Mesodermal cell (in vitro differentiated cells): ENCODE data around the gene BTN3A1. TPM values are rescaled to one million over a fixed set of nuclear protein-coding genes. Genes with fewer than 3 reads are reported as not detected.
"Not testable (repeated sequence)": the region's sequence is repeated elsewhere in the genome, so short reads cannot be mapped to it uniquely, and the experiment has no call there.

Experiments
- H3K27ac ChIP-seq: 2 replicates; pipeline ENCODE4 v1.7.0; 2013; ENCODE audit warnings: mild to moderate bottlenecking, low read depth, low read length, moderate library complexity; ENCODE audit not compliant: severe bottlenecking
- H3K36me3 ChIP-seq: 2 replicates; pipeline ENCODE4 v1.7.1; 2013; ENCODE audit warnings: mild to moderate bottlenecking, low read length, moderate library complexity; ENCODE audit not compliant: control insufficient read depth, insufficient read depth
- H3K4me1 ChIP-seq: one replicate; pipeline ENCODE4 v1.7.1; 2013; ENCODE audit warnings: mild to moderate bottlenecking, low read length; ENCODE audit not compliant: insufficient read depth, control insufficient read depth, poor library complexity, severe bottlenecking
- H3K4me3 ChIP-seq: 2 replicates; pipeline ENCODE4 v1.7.0; 2013; ENCODE audit warnings: low read length, control low read depth, mild to moderate bottlenecking; ENCODE audit not compliant: insufficient read depth, poor library complexity, severe bottlenecking; ENCODE audit errors: extremely low read depth
- H3K9me3 ChIP-seq: 2 replicates; pipeline ENCODE4 v1.7.1; 2013; ENCODE audit warnings: mild to moderate bottlenecking, low read length, moderate library complexity; ENCODE audit not compliant: control insufficient read depth
- WGBS, 2 experiments: methylation state at CpG; one replicate each; pipeline ENCODE4 v1.1.5; 2013; ENCODE audit warnings: missing lambda C conversion rate in 2 of 2; ENCODE audit not compliant: insufficient coverage in 2 of 2; 5-methylcytosine and 5-hydroxymethylcytosine counted together
- polyA plus RNA-seq, 2 experiments: library from polyadenylated mRNA; stranded (reverse); fragments of 50-300 nt; gene quantifications; one replicate each; pipeline ENCODE4 v1.2.3, GENCODE V29; 2013

BTN3A1 gene
- 3.2 TPM for polyA plus RNA-seq (2013, experiment 1 of 2)
- 2.6 TPM for polyA plus RNA-seq (2013, experiment 2 of 2)

GRCh38 chr6:26401987-26402658, at the start of gene BTN3A1:
Gene BTN3A1, plus strand, starts transcription at chr6:26402275. Its CDS starts 3,289 bp downstream, at chr6:26405564.
- no peak within 1 kb of the TSS for H3K27ac ChIP-seq
- peak within 1 kb of the TSS; percentile 24 for H3K4me3 ChIP-seq
- no peaks in the 10 kb centered on the region for H3K9me3 ChIP-seq
- no peaks in the 10 kb centered on the region for H3K36me3 ChIP-seq
- WGBS, 2 experiments = 18 to 21% methylated on average over 5 to 6 of the region's 9 CpGs
- no peaks in the 10 kb centered on the region for H3K4me1 ChIP-seq

- peak overlapping the region; percentile 57 for H3K27ac ChIP-seq
- WGBS, 2 experiments = 79 to 95% methylated on average over 2 to 6 of the region's 7 CpGs
- peaks cover 25% of the 10 kb centered on the region for H3K4me1 ChIP-seq
- no peaks in the 10 kb centered on the region for H3K9me3 ChIP-seq
- no peaks in the 10 kb centered on the region for H3K36me3 ChIP-seq
- H3K4me3 ChIP-seq = no peak overlapping the region
Measured at GRCh38 chr6:26352315-26352714, 49.8 kb upstream of the BTN3A1 start.

GRCh38 chr6:26354162-26354561, 47.9 kb upstream of the BTN3A1 start:
- Histone ChIP-seq H3K27ac (no peak overlapping the region), H3K36me3 (no peaks in the 10 kb centered on the region), H3K9me3 (no peaks in the 10 kb centered on the region), H3K4me3 (no peak overlapping the region), H3K4me1 (peaks cover 25% of the 10 kb centered on the region)
- 100% methylated on average over 1 of the region's 3 CpGs for WGBS, 2 experiments

GRCh38 chr6:26355366-26355765, 46.7 kb upstream of the BTN3A1 start:
- Histone ChIP-seq H3K4me3 (no peak overlapping the region), H3K36me3 (no peaks in the 10 kb centered on the region), H3K4me1 (peaks cover 22% of the 10 kb centered on the region), H3K27ac (no peak overlapping the region), H3K9me3 (no peaks in the 10 kb centered on the region)

GRCh38 chr6:26357543-26357942, 44.5 kb upstream of the BTN3A1 start:
- H3K36me3 ChIP-seq = not testable (repeated sequence)
- WGBS, 2 experiments = 90 to 91% methylated on average over 8 to 12 of the region's 14 CpGs

GRCh38 chr6:26358511-26358981, 43.5 kb upstream of the BTN3A1 start:
- Histone ChIP-seq H3K27ac (no peak overlapping the region), H3K36me3 (no peaks in the 10 kb centered on the region), H3K4me1 (peaks cover 7% of the 10 kb centered on the region), H3K9me3 (no peaks in the 10 kb centered on the region), H3K4me3 (no peak overlapping the region)
- WGBS, 2 experiments = 89 to 100% methylated on average over 1 to 3 of the region's 7 CpGs

More at GRCh38 chr6:26357543-26357942, 44.5 kb upstream of the BTN3A1 start:
- not testable (repeated sequence) for H3K4me1 ChIP-seq, H3K27ac ChIP-seq, H3K9me3 ChIP-seq, H3K4me3 ChIP-seq

GRCh38 chr6:26359765-26360164, 42.3 kb upstream of the BTN3A1 start:
- no peaks in the 10 kb centered on the region for H3K9me3 ChIP-seq
- 100% methylated on average over 1 of the region's 5 CpGs; no CpG with 5 or more reads in 1 of the 2 experiments for WGBS, 2 experiments
- no peak overlapping the region for H3K4me3 ChIP-seq
- H3K27ac ChIP-seq = no peak overlapping the region
- H3K36me3 ChIP-seq = no peaks in the 10 kb centered on the region
- H3K4me1 ChIP-seq = peaks cover 4% of the 10 kb centered on the region

GRCh38 chr6:26360451-26361416, 41.3 kb upstream of the BTN3A1 start:
- no peak overlapping the region for H3K27ac ChIP-seq
- no peak overlapping the region for H3K4me3 ChIP-seq
- H3K9me3 ChIP-seq = no peaks in the 10 kb centered on the region
- no peaks in the 10 kb centered on the region for H3K36me3 ChIP-seq
- WGBS, 2 experiments = 84 to 92% methylated on average over 6 to 12 of the region's 14 CpGs
- H3K4me1 ChIP-seq = no peaks in the 10 kb centered on the region

- H3K4me3 ChIP-seq = no peak overlapping the region
- no peaks in the 10 kb centered on the region for H3K36me3 ChIP-seq
- no peak overlapping the region for H3K27ac ChIP-seq
- H3K9me3 ChIP-seq = no peaks in the 10 kb centered on the region
- WGBS, 2 experiments = 95 to 96% methylated on average over 4 to 5 of the region's 5 CpGs
- no peaks in the 10 kb centered on the region for H3K4me1 ChIP-seq
Measured at GRCh38 chr6:26361544-26361943, 40.5 kb upstream of the BTN3A1 start.

GRCh38 chr6:26362093-26362835, 39.8 kb upstream of the BTN3A1 start:
- 75 to 91% methylated on average over 8 to 9 of the region's 9 CpGs for WGBS, 2 experiments
- Histone ChIP-seq H3K4me3 (no peak overlapping the region), H3K9me3 (no peaks in the 10 kb centered on the region), H3K27ac (no peak overlapping the region), H3K4me1 (no peaks in the 10 kb centered on the region), H3K36me3 (no peaks in the 10 kb centered on the region)
